Lower leg skin (tissue), 3 donors: ENCODE data around the gene KRTAP2-4.

Experiments used
- POLR2A ChIP-seq, 2 donors: fragments of 450-650 bp; IDR thresholded peaks; one replicate each; pipeline ENCODE4 v1.6.1; 2016 to 2017; ENCODE audit warnings: antibody characterized with exemption in 2 of 2, mild to moderate bottlenecking in 1 of 2, moderate library complexity in 1 of 2
- TF ChIP-seq, protein P1 (sequence below), 3 donors: fragments of 450-650 bp; IDR thresholded peaks; one replicate each; pipeline ENCODE4 v1.5.1; 2016; ENCODE audit warnings: antibody characterized with exemption in 3 of 3, mild to moderate bottlenecking in 3 of 3, moderate library complexity in 2 of 3

DNA sequence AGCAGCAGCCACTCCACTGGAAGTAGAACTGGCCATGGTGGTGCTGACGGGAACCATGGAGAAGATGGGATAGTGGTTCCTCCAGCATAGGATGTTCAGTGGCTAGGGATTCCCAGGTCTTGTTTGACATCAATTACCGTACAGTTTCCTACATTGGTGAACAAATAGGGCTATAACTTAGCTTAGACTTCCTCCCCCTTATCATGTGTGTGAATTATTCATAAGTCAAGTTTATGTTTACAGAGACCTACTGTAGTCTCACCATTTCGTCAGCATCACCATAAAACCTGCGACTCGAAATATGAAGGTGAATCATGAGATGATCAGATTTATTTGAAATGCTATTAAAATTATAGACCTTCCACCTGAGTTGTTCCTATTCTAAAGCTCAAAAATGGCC, 6.9 kb downstream of the KRTAP2-4 start:
- TF ChIP-seq, protein P1, sequence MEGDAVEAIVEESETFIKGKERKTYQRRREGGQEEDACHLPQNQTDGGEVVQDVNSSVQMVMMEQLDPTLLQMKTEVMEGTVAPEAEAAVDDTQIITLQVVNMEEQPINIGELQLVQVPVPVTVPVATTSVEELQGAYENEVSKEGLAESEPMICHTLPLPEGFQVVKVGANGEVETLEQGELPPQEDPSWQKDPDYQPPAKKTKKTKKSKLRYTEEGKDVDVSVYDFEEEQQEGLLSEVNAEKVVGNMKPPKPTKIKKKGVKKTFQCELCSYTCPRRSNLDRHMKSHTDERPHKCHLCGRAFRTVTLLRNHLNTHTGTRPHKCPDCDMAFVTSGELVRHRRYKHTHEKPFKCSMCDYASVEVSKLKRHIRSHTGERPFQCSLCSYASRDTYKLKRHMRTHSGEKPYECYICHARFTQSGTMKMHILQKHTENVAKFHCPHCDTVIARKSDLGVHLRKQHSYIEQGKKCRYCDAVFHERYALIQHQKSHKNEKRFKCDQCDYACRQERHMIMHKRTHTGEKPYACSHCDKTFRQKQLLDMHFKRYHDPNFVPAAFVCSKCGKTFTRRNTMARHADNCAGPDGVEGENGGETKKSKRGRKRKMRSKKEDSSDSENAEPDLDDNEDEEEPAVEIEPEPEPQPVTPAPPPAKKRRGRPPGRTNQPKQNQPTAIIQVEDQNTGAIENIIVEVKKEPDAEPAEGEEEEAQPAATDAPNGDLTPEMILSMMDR (IDR thresholded peaks at IDR 0.05), result no peak
- TF ChIP-seq POLR2A (IDR thresholded peaks at IDR 0.05), result no peak
